Femur (tissue), 1 donor: ENCODE results near the gene PTGR1.

Experiments
- DNase-seq: peaks from one replicate; pipeline ENCODE4 v3.0.0-alpha.2; 2017

Gene PTGR1

DNA sequence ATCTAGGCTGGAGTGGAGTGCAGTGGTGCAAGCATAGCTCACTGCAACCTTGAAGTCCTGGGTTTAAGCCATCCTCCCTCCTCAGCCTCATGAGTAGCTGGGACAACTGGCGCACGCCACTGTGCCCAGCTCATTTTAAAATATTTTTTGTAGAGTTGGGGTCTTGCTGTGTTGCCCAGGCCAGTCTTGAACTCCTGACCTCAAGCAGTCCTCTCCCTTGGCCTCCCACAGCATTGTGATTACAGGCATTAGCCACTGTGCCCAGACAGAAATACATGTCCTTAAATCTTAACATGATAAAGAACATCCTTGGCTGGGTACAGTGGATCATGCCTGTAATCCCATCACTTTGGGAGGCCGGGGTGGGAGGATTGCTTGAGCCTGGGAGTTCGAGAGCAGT lies 67.7 kb downstream of the PTGR1 start:
- no peak for DNase-seq

DNA sequence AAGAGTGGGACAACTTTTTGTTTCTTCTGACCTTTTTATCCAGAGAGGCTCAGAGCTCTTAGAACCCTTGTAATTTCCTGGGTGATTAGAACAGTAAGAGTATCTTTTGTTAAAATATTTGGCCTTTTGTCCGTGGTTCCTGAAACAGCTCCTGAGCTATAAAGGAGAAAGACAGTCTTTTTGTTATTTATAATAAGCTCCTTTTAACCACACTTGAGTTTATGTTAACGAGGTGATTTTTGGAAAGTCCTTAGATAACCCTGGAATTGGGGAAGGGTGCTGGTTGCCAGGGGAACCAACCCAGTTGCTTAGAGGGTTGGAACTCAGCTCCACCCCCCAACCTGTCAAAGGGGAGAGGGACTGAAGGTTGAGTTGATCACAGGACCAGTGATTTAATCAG lies 69.7 kb downstream of the PTGR1 start:
- no peak for DNase-seq

DNA sequence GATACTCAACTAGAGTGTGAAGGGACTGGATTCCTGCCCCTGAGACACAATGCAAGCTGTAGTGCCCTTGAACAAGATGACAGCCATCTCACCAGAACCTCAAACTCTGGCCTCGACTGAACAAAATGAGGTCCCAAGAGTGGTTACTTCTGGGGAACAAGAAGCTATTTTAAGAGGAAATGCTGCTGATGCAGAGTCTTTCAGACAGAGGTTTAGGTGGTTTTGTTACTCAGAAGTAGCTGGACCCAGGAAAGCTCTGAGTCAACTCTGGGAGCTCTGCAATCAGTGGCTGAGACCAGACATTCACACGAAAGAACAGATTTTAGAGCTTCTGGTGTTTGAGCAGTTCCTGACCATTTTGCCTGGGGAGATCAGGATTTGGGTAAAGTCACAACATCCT lies 72.1 kb downstream of the PTGR1 start:
- no peak for DNase-seq

DNA sequence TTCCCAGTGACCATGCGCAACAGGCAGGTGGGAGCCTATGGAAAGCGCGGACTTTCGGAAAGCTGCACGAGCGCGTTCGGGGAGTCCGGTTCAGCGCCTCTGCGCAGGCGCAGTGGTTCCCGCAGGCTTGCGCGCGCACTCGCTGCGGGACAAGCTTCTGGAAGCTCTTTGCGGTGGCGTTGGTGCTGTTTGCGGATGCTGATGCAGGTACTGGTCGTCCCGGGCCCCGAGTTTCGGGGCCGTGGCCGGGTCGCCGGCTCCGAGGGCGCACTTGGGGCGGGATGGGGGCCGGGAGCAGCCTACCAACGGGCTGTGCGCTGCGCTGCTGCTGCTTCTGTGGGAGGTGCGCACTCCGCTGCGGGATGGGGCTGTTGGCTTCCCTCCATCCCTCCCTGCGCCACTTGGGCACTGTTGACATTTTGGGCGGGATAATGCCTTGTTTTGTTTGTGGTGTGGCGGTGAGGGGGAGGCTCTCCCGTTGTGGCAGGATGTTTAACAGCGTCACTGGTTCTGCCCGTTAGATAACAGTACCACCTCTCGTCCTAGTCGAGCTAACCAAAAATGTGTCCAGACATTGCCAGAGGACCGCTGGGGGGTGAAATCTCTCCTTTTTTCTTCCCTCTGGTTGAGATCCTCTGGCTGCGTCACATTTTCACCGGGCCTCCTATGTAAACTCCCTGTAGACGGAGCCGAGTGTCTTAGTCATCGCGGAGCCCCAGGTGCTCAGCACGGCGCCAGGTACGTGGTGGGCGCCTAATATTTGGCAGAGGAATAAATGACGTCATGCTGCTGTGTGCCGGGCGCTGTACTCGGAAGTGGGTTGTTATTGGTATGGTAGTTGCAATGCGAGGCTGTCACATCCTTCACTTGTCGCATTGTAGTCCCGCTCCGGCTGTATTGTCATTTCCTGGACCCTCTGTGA lies 74.1 kb downstream of the PTGR1 start, which contains the start of gene ZNF483:
Gene ZNF483 (plus strand): TSS at position 124 of the 922 bp plus-strand sequence. CDS start 2,217 bp downstream, outside the sequence.
- DNase-seq = peak; percentile 89

DNA sequence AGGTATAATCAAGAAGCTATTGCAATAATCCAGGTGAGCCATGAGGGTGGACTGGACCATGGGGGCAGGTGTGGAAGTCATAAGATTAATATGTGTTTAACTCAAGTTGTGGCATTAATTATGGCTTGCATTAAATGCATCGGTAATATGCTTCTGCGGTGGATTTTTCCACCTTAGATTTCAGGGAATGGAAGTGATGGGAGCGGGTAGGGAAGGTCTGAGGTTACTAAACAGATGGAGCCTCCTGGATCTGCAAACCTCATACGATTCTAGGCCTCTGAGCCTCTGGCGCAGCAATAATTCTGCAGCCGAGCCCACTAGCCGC lies 74.8 kb downstream of the PTGR1 start:
- no peak for DNase-seq

DNA sequence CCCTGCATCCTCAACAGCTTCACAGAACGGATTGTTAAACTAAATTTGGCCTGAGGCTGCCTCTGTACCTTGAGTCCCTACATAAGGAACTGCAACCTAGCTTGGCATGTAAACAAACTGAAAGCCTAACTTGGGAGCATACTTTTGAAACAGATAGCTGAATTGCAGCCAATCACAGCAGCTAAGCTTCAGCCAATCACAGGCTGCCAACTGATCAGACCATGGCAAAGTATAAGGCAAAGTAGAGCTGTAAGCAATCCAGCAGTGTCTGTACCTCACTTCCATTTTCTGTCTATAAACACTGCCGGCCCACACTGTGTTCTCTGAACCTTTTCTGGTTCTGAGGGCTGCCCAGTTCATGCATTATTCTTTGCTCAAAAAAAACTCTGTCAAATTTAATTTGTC lies 83.4 kb downstream of the PTGR1 start:
- DNase-seq = no peak

DNA sequence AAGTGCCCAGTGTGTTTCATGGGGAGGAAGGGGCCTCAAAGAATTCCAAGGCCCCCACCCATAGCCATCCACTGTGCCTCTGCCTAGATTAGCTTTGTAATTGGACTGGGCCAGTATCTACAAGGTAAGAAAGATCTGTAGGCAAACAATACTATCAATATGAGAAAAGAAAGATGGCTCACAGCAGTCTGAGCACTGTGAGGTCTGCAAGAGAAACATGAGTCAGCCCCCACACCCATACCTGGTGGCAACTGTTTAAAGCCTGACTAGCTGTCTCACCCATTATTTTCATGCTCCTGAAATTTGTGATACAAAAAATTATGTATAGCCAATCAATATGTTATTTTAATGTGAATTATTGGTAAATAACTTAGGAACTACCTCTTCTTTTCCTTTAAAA lies 84.5 kb downstream of the PTGR1 start:
- no peak for DNase-seq
